H9 (cell line): ENCODE measurements around the gene FRK. TPM values are rescaled to one million over a fixed set of nuclear protein-coding genes. Genes with fewer than 3 reads are reported as not detected.

ENCODE experiments used
- DNase-seq: peaks from one replicate; pipeline ENCODE4 v3.0.0-alpha.2; 2017
- H2AFZ ChIP-seq: one replicate; pipeline ENCODE4 v1.6.1; 2013; ENCODE audit warnings: mild to moderate bottlenecking, low read length, control low read depth, moderate library complexity
- H2AK5ac ChIP-seq: 2 replicates; pipeline ENCODE4 v1.6.1; 2013; ENCODE audit warnings: low read length, control low read depth, mixed read lengths; ENCODE audit not compliant: insufficient read length
- H2BK120ac ChIP-seq: one replicate; pipeline ENCODE4 v1.6.1; 2013; ENCODE audit warnings: low read depth, mild to moderate bottlenecking, low read length, control low read depth, inconsistent platforms; ENCODE audit not compliant: poor library complexity, severe bottlenecking
- H2BK12ac ChIP-seq: 2 replicates; pipeline ENCODE4 v1.6.1; 2013; ENCODE audit warnings: low read length, control low read depth, mixed read lengths, low read depth; ENCODE audit not compliant: insufficient read length
- H2BK15ac ChIP-seq: 2 replicates; pipeline ENCODE4 v1.6.1; 2013; ENCODE audit warnings: low read depth, low read length, control low read depth
- H2BK20ac ChIP-seq: one replicate; pipeline ENCODE4 v1.6.1; 2013; ENCODE audit warnings: low read depth, mild to moderate bottlenecking, low read length, control low read depth, inconsistent platforms; ENCODE audit not compliant: poor library complexity, severe bottlenecking
- H2BK5ac ChIP-seq: 2 replicates; pipeline ENCODE4 v1.6.1; 2013; ENCODE audit warnings: low read length, control low read depth, mixed read lengths; ENCODE audit not compliant: insufficient read length
- H3K14ac ChIP-seq: 2 replicates; pipeline ENCODE4 v1.6.1; 2013; ENCODE audit warnings: low read length, control low read depth; ENCODE audit not compliant: insufficient read depth
- H3K18ac ChIP-seq: 2 replicates; pipeline ENCODE4 v1.6.1; 2013; ENCODE audit warnings: low read depth, mild to moderate bottlenecking, mixed read lengths, low read length, control low read depth; ENCODE audit not compliant: insufficient read length
- H3K23ac ChIP-seq: 2 replicates; pipeline ENCODE4 v1.6.1; 2013; ENCODE audit warnings: low read length, control low read depth, mixed read lengths, low read depth; ENCODE audit not compliant: insufficient read length
- H3K23me2 ChIP-seq: 2 replicates; pipeline ENCODE4 v1.6.1; 2013; ENCODE audit warnings: low read depth, mild to moderate bottlenecking, mixed read lengths, low read length, control low read depth; ENCODE audit not compliant: insufficient read length, poor library complexity, severe bottlenecking
- H3K27ac ChIP-seq: 2 replicates; pipeline ENCODE4 v1.5.1; 2013; ENCODE audit warnings: low read length, control low read depth, mixed read lengths, low read depth; ENCODE audit not compliant: insufficient read length
- H3K27me3 ChIP-seq: 2 replicates; pipeline ENCODE4 v1.6.1; 2013; ENCODE audit warnings: low read length, control low read depth, inconsistent platforms; ENCODE audit not compliant: insufficient read depth
- H3K4ac ChIP-seq: 2 replicates; pipeline ENCODE4 v1.6.1; 2013; ENCODE audit warnings: low read depth, mild to moderate bottlenecking, control low read depth, inconsistent platforms, low read length, moderate library complexity
- H3K4me1 ChIP-seq: 2 replicates; pipeline ENCODE4 v1.6.1; 2013; ENCODE audit warnings: low read length, control low read depth, inconsistent platforms; ENCODE audit not compliant: insufficient read depth
- H3K4me2 ChIP-seq: 2 replicates; pipeline ENCODE4 v1.6.1; 2013; ENCODE audit warnings: low read length, control low read depth, mixed read lengths; ENCODE audit not compliant: insufficient read length, insufficient read depth
- H3K56ac ChIP-seq: 2 replicates; pipeline ENCODE4 v1.6.1; 2013; ENCODE audit warnings: low read depth, mild to moderate bottlenecking, mixed read lengths, low read length, control low read depth; ENCODE audit not compliant: insufficient read length
- H3K79me1 ChIP-seq: 2 replicates; pipeline ENCODE4 v1.6.1; 2013; ENCODE audit warnings: low read depth, mild to moderate bottlenecking, moderate library complexity, low read length, control low read depth, inconsistent platforms; ENCODE audit not compliant: insufficient read depth, poor library complexity, severe bottlenecking
- H3K79me2 ChIP-seq: 2 replicates; pipeline ENCODE4 v1.6.1; 2013; ENCODE audit warnings: low read length, control low read depth, inconsistent platforms; ENCODE audit not compliant: insufficient read depth
- H3K9ac ChIP-seq: 2 replicates; pipeline ENCODE4 v1.6.1; 2013; ENCODE audit warnings: low read length, control low read depth, mixed read lengths; ENCODE audit not compliant: insufficient read length; ENCODE audit errors: extremely low read depth
- H3K9me3 ChIP-seq: one replicate; pipeline ENCODE4 v1.6.1; 2013; ENCODE audit warnings: low read depth, low read length, inconsistent platforms; ENCODE audit not compliant: control insufficient read depth
- H3T11ph ChIP-seq: one replicate; pipeline ENCODE4 v1.6.1; 2013; ENCODE audit warnings: mild to moderate bottlenecking, low read length, control low read depth, inconsistent platforms
- H4K20me1 ChIP-seq: one replicate; pipeline ENCODE4 v1.6.1; 2013; ENCODE audit not compliant: control insufficient read depth, insufficient read length, insufficient read depth
- H4K5ac ChIP-seq: 2 replicates; pipeline ENCODE4 v1.6.1; 2013; ENCODE audit warnings: low read depth, mild to moderate bottlenecking, mixed read lengths, low read length, control low read depth; ENCODE audit not compliant: insufficient read length
- H4K8ac ChIP-seq: replicated peaks from 2 replicates; pipeline ENCODE4 v1.6.1; 2013; ENCODE audit warnings: low read length, control low read depth, mixed read lengths, low read depth; ENCODE audit not compliant: insufficient read length
- H4K91ac ChIP-seq: 2 replicates; pipeline ENCODE4 v1.6.1; 2013; ENCODE audit warnings: low read depth, mild to moderate bottlenecking, moderate library complexity, mixed read lengths, low read length, control low read depth; ENCODE audit not compliant: insufficient read length
- H3K27ac Mint-ChIP-seq, 3 experiments: 2 replicates in 2 of 3; 3 replicates in 1 of 3; pipeline ENCODE4 v1.8.0; 2020 to 2021; ENCODE audit warnings: mixed read lengths in 3 of 3, mild to moderate bottlenecking in 1 of 3, moderate library complexity in 1 of 3
- H3K27me3 Mint-ChIP-seq: 2 replicates; pipeline ENCODE4 v1.8.0; 2021; ENCODE audit warnings: low read depth, mild to moderate bottlenecking, moderate library complexity, mixed read lengths
- H3K36me3 Mint-ChIP-seq, 3 experiments: 2 replicates in 2 of 3; 3 replicates in 1 of 3; pipeline ENCODE4 v1.8.0; 2020 to 2021; ENCODE audit warnings: low read depth in 3 of 3, mixed read lengths in 3 of 3; ENCODE audit not compliant: insufficient read depth in 1 of 3
- H3K4me1 Mint-ChIP-seq, 2 experiments: 2 replicates each; pipeline ENCODE4 v1.8.0; 2020; ENCODE audit warnings: mixed read lengths in 2 of 2
- H3K4me3 Mint-ChIP-seq, 2 experiments: 2 replicates in 1 of 2; 3 replicates in 1 of 2; pipeline ENCODE4 v1.8.0; 2020 to 2021; ENCODE audit warnings: mild to moderate bottlenecking in 2 of 2, mixed read lengths in 2 of 2, moderate library complexity in 1 of 2
- H3K9me3 Mint-ChIP-seq, 2 experiments: 2 replicates in 1 of 2; 3 replicates in 1 of 2; pipeline ENCODE4 v1.8.0; 2020; ENCODE audit warnings: mild to moderate bottlenecking in 2 of 2, mixed read lengths in 2 of 2, moderate library complexity in 1 of 2
- WGBS: extraction: QIAGEN DNeasy Blood & Tissue Kit; methylation state at CpG from one replicate; pipeline ENCODE4 v1.1.7; 2013; ENCODE audit warnings: missing lambda C conversion rate, low lambda C conversion rate, mixed read lengths; ENCODE audit not compliant: insufficient read length; ENCODE audit errors: extremely low coverage; 5-methylcytosine and 5-hydroxymethylcytosine counted together
- total RNA-seq: library from RNA; stranded (reverse); gene quantifications from 2 replicates; pipeline ENCODE4 v1.2.1, GENCODE V29; 2021
- TF ChIP-seq, protein P1 (sequence below): fragments of 200-600 bp; sonication (generic); conservative IDR thresholded peaks from 3 replicates; pipeline ENCODE4 v1.8.0; 2021; ENCODE audit warnings: antibody characterized with exemption, mild to moderate bottlenecking

The FRK gene
- total RNA-seq, 1 experiment from 2014 or later = 0.15 TPM

DNA sequence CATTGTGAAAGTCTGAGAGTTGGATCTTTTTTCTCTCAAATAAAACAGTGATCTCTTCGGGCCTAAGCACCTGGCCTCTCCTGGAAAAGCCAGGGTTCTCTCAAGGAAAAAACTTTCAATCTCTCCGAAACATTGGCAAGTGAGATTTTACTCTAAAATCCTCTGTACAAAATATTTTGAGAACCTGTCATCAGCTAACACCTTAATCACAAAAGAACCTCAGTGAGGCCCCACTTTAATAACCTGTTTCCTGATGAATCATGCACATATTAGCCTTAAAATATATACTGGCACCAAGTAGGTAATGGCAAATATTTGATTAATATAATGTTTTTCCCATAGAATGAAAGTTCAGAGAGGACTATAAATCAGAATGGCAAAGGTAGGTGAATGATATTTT lies 177.9 kb downstream of the FRK start:
- no peak overlapping the region for H3K27ac ChIP-seq
- TF ChIP-seq, protein P1, sequence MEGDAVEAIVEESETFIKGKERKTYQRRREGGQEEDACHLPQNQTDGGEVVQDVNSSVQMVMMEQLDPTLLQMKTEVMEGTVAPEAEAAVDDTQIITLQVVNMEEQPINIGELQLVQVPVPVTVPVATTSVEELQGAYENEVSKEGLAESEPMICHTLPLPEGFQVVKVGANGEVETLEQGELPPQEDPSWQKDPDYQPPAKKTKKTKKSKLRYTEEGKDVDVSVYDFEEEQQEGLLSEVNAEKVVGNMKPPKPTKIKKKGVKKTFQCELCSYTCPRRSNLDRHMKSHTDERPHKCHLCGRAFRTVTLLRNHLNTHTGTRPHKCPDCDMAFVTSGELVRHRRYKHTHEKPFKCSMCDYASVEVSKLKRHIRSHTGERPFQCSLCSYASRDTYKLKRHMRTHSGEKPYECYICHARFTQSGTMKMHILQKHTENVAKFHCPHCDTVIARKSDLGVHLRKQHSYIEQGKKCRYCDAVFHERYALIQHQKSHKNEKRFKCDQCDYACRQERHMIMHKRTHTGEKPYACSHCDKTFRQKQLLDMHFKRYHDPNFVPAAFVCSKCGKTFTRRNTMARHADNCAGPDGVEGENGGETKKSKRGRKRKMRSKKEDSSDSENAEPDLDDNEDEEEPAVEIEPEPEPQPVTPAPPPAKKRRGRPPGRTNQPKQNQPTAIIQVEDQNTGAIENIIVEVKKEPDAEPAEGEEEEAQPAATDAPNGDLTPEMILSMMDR = no peak
- H3K27me3 ChIP-seq = no peaks in the 10 kb centered on the region
- no peak overlapping the region for H3K9ac ChIP-seq
- H3K4me3 Mint-ChIP-seq = no peak overlapping the region
- no peak overlapping the region for H3T11ph ChIP-seq
- no peaks in the 10 kb centered on the region for H3K79me2 ChIP-seq
- H2BK5ac ChIP-seq = no peak overlapping the region
- H4K5ac ChIP-seq = no peak overlapping the region
- H4K91ac ChIP-seq = no peak overlapping the region
- H3K14ac ChIP-seq = no peak overlapping the region
- no peak overlapping the region for H4K8ac ChIP-seq
- no CpG with 5 or more reads among the region's 2 CpGs for WGBS
- no peaks in the 10 kb centered on the region for H3K36me3 Mint-ChIP-seq
- H4K20me1 ChIP-seq = no peaks in the 10 kb centered on the region
- no peaks in the 10 kb centered on the region for H3K79me1 ChIP-seq
- H2BK20ac ChIP-seq = no peak overlapping the region
- no peaks in the 10 kb centered on the region for H3K27me3 Mint-ChIP-seq
- no peak overlapping the region for H2BK12ac ChIP-seq
- H3K56ac ChIP-seq = no peak overlapping the region
- no peak overlapping the region for H3K4ac ChIP-seq
- no peak overlapping the region for H2BK15ac ChIP-seq
- H2AK5ac ChIP-seq = no peak overlapping the region
- H3K18ac ChIP-seq = no peak overlapping the region
- no peak overlapping the region for H3K4me2 ChIP-seq
- DNase-seq = no peak
- H3K4me1 Mint-ChIP-seq = no peaks in the 10 kb centered on the region
- no peaks in the 10 kb centered on the region for H3K9me3 Mint-ChIP-seq
- no peak overlapping the region for H2BK120ac ChIP-seq
- no peaks in the 10 kb centered on the region for H3K4me1 ChIP-seq
- H3K9me3 ChIP-seq = no peaks in the 10 kb centered on the region
- no peaks in the 10 kb centered on the region for H3K23me2 ChIP-seq
- no peak overlapping the region for H3K27ac Mint-ChIP-seq
- no peak overlapping the region for H2AFZ ChIP-seq
- no peak overlapping the region for H3K23ac ChIP-seq
